ES-I3 (cell line): ENCODE measurements around the gene ZBTB14.

ENCODE experiments used
- H3K36me3 ChIP-seq: 2 replicates; pipeline ENCODE4 v1.6.1; 2013; ENCODE audit warnings: mild to moderate bottlenecking, low read length, control low read depth, moderate library complexity; ENCODE audit not compliant: insufficient read depth
- H3K4me1 ChIP-seq: 2 replicates; pipeline ENCODE4 v1.6.1; 2013; ENCODE audit warnings: mild to moderate bottlenecking, control low read depth, low read length; ENCODE audit not compliant: insufficient read depth
- H3K9ac ChIP-seq: 2 replicates; pipeline ENCODE4 v1.6.1; 2013; ENCODE audit warnings: low read depth, mild to moderate bottlenecking, low read length, moderate library complexity
- H3K9me3 ChIP-seq: 2 replicates; pipeline ENCODE4 v1.6.1; 2013; ENCODE audit warnings: mild to moderate bottlenecking, low read length, moderate library complexity; ENCODE audit not compliant: control insufficient read depth, insufficient read depth

The ZBTB14 gene

GRCh38 chr18:5268874-5269273 is 26.7 kb downstream of the ZBTB14 start:
- H3K9ac ChIP-seq: no peak overlapping the region
- H3K9me3 ChIP-seq: no peaks in the 10 kb centered on the region
- no peaks in the 10 kb centered on the region for H3K4me1 ChIP-seq
- no peaks in the 10 kb centered on the region for H3K36me3 ChIP-seq

DNA sequence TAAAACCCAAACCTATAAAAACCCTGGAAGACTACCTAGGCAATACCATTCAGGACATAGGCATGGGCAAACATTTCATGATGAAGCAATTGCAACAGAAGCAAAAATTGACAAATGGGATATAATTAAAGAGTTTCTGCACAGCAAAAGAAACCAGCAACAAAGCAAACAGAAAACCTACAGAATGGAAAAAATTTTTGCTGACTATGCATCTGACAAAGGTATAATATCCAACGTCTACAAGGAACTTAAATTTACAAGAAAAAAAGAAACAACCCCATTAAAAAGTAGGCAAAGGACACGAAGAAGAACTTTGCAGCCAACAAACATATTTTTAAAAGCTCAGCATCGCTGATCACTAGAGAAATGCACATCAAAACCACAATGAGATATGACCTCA is 28.8 kb downstream of the ZBTB14 start:
- Histone ChIP-seq H3K9ac (no peak overlapping the region), H3K4me1 (no peaks in the 10 kb centered on the region), H3K36me3 (no peaks in the 10 kb centered on the region), H3K9me3 (no peaks in the 10 kb centered on the region)

DNA sequence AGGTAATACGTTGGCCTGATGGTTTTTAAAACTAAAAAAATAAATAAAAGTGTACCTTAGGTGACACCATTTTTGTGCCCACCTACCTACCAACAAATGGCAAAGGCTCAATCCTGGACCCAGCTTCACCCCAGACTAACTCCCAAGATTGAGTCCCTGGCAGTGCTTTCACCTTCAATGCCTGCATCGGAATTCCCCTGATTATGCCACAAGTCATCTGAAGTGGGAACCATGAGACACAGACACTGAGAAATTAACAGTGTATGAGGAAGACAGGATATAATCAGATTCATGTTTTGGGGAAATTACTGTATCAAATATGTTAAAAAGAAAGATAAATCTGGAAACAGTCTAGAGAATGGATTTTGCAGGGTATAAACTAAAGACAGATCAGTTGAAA is 41.6 kb downstream of the ZBTB14 start:
- H3K9me3 ChIP-seq: no peaks in the 10 kb centered on the region
- no peaks in the 10 kb centered on the region for H3K36me3 ChIP-seq

DNA sequence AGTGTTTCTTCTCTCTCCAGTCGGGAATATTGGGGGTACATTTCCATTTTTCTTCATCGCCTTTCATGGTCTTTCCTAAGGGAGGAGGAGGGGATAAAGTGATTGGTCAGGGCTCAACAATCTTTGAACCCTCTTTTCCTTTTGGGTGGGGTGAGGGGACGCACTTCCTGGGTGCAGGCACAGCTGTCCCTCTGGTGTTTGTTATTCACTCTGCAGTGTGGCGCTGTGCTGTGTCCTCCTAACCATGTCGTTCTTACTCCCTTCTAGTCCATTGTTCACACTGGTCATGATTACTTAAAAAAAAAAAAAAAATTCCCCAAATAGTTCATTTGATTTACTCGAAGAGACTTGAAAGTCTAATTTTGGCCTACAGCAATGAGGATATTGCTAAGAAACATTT is 44.4 kb downstream of the ZBTB14 start:
- Histone ChIP-seq H3K9ac (no peak overlapping the region), H3K4me1 (no peaks in the 10 kb centered on the region), H3K36me3 (no peaks in the 10 kb centered on the region), H3K9me3 (no peaks in the 10 kb centered on the region)

More for the DNA sequence above, 41.6 kb downstream of the ZBTB14 start:
- no peak overlapping the region for H3K9ac ChIP-seq
- H3K4me1 ChIP-seq: no peaks in the 10 kb centered on the region

- Histone ChIP-seq H3K9me3 (no peaks in the 10 kb centered on the region), H3K4me1 (no peaks in the 10 kb centered on the region), H3K9ac (no peak overlapping the region), H3K36me3 (no peaks in the 10 kb centered on the region)
These were observed 44.9 kb downstream of the ZBTB14 start for GRCh38 chr18:5250603-5251002.

DNA sequence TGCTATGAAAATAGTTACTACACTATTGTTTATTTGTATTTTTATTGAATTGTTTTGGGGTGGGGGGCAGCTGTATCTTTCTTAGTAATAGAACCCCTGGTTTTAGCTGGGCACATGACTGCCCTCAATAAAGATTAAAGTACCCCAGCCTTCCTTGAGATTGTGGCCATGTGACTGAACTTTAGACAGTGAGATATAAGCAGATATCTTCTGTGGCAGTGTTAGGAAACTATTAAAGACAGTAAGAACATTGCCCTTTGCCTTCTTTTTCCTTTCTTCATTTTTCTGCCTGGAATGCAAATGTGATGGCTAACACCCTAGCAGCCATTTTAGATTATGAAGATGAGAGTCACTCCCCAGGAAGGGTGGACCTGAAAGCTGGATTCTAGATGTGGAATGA is 50.6 kb downstream of the ZBTB14 start:
- H3K36me3 ChIP-seq: peaks cover 7% of the 10 kb centered on the region; the same call in 1 of the 2 replicates
- H3K9ac ChIP-seq: no peak overlapping the region
- H3K9me3 ChIP-seq: no peaks in the 10 kb centered on the region
- no peaks in the 10 kb centered on the region for H3K4me1 ChIP-seq

DNA sequence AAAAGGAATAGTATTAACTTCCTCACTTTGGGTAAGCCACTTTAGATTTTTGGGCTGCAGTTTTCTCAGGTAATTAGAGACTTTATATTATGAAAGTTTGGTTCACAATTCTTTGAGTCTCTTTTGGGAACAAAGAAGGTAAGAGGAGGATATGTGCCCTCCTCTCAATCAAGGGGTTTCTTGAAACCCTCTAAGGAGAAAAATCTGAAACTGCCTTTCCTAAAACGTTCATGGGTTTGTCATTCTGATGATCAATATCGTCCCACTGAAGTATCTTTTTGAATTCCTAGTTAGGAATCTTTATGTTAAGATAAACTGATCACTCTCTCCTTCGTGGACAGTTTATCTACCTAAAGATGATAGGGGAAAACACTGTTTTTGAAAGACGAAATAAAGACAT is 56.1 kb downstream of the ZBTB14 start:
- H3K9ac ChIP-seq: no peak overlapping the region
- peaks cover 7% of the 10 kb centered on the region; the same call in 1 of the 2 replicates for H3K36me3 ChIP-seq

More for the DNA sequence above, 56.1 kb downstream of the ZBTB14 start:
- no peaks in the 10 kb centered on the region for H3K9me3 ChIP-seq
- H3K4me1 ChIP-seq: no peaks in the 10 kb centered on the region
